ENCODE results near the gene CABP1. TPM values are rescaled to one million over a fixed set of nuclear protein-coding genes. Genes with fewer than 3 reads are reported as not detected.

Gene CABP1
- total and polyA plus RNA-seq, 2 donors (not counting 3 experiments of a cell fraction or from before 2014, with no cell fraction given): 0.07 to 0.31 TPM

- POLR2A ChIA-PET: interaction anchor here (0.6 kb wide), 1 partner anchor 24 kb away, joined by 7 read pairs; no protein-coding TSS in a partner anchor
- H3K9ac ChIP-seq (replicated peaks; ENCODE audit: extremely low read depth, insufficient read depth, low read length): no peak overlapping the region
- FAIRE-seq (peak; percentile 31), DNase-seq (ENCODE audit: low read depth, low spot score) (no peak)
- TF ChIP-seq CTCF (IDR thresholded peaks at IDR 0.05; ENCODE audit: extremely low read depth in 1 of 2, insufficient read depth in 1 of 2, low read depth in 1 of 2, low read length in 2 of 2): peak in 1 of 2 donors; percentile 28
- peak; percentile 7 for TF ChIP-seq MAX (IDR thresholded peaks at IDR 0.05; ENCODE audit: insufficient read depth, insufficient read length)
- TF ChIP-seq POLR2A (IDR thresholded peaks at IDR 0.05; ENCODE audit: low read depth, low read length): no peak
- no peak for TF ChIP-seq EZH2 (IDR thresholded peaks at IDR 0.05; ENCODE audit: borderline replicate concordance, low read depth, low read length, severe bottlenecking)
- H3K4me3 ChIP-seq (replicated peaks in 1 of 3; ENCODE audit: insufficient read depth in 1 of 3, low read depth in 1 of 3, low read length in 3 of 3): no peak overlapping the region
- peaks cover 0 to 3% of the 10 kb centered on the region in 2 experiments for H3K27me3 ChIP-seq (ENCODE audit: control insufficient read depth in 2 of 2, insufficient read depth in 2 of 2, low read length in 2 of 2)
- H3K9me3 ChIP-seq (replicated peaks; ENCODE audit: control insufficient read depth, insufficient read depth, low read length): no peaks in the 10 kb centered on the region
- H2AFZ ChIP-seq (ENCODE audit: low read depth, low read length): no peak overlapping the region
- no peaks in the 10 kb centered on the region for H4K20me1 ChIP-seq (replicated peaks; ENCODE audit: control insufficient read depth, extremely low read depth, insufficient read depth, low read length)
- dilution Hi-C loops (cut with MboI; ENCODE audit: extremely low pct_ligation_motif_present, low sequenced_read_pairs): no loop called here
- H3K36me3 ChIP-seq (ENCODE audit: control insufficient read depth in 2 of 2, extremely low read depth in 1 of 2, insufficient read depth in 2 of 2, low read length in 2 of 2): no peaks in the 10 kb centered on the region
- no peak overlapping the region for H3K4me2 ChIP-seq (ENCODE audit: insufficient read depth, low read length)
- no peaks in the 10 kb centered on the region for H3K4me1 ChIP-seq (ENCODE audit: control insufficient read depth, extremely low read depth, insufficient read depth, low read length)
- CTCF ChIA-PET: interaction anchor here (0.6 to 2.7 kb wide), 3 partner anchors 23 to 1733 kb away, joined by 3 to 11 read pairs (median 4); no protein-coding TSS in a partner anchor
- no peaks in the 10 kb centered on the region for H3K79me2 ChIP-seq (ENCODE audit: control insufficient read depth, insufficient read depth, low read length)
- no TSS peak for BruUV-seq (replicated peaks)
- no peak overlapping the region for H3K27ac ChIP-seq (ENCODE audit: insufficient read depth, low read depth, low read length)
- intact Hi-C loops (cut with micrococcal nuclease): no loop called here
- H3K9me1 ChIP-seq (replicated peaks; ENCODE audit: control insufficient read depth, extremely low read depth, insufficient read depth, low read length): no peaks in the 10 kb centered on the region
Measured at GRCh38 chr12:120625557-120626419, 14.6 kb upstream of the CABP1 start.

Measured in endothelial cell of umbilical vein (primary cell).